ENCODE data around the gene DOCK7.

GRCh38 chr1:62720946-62721554, 32.9 kb upstream of the DOCK7 start:
- TF ChIP-seq CTCF (IDR thresholded peaks at IDR 0.05) (no peak), POLR2A (IDR thresholded peaks at IDR 0.05) (no peak)

Data from body of pancreas (tissue), 4 donors.